ENCODE data around the gene ARHGAP26. TPM values are rescaled to one million over a fixed set of nuclear protein-coding genes. Genes with fewer than 3 reads are reported as not detected.

ARHGAP26 gene
- total RNA-seq, 1 experiment from 2014 or later: 79.8 TPM

DNA sequence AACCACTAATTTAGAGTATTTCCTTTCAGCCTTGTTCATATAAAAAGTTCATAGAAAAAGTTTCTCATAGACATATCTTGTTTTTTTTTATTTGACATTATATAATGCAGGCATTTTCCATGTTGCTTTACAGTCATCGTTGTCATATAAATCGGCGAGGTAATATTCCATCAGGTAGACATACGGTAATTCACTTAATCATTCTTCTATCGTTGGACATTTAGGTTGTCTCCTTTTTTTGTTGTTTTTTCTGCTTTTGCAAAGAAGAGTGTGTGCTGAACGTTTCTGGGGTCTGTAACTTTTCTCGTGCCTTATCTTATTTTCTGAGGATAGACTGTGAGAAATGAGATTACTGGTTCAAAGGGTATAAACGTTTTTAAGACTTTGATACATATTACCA lies 283.6 kb downstream of the ARHGAP26 start:
- peaks cover 67% of the 10 kb centered on the region for H3K36me3 Mint-ChIP-seq (ENCODE audit: insufficient read depth, unreplicated experiment)
- H3K27me3 Mint-ChIP-seq (ENCODE audit: insufficient read depth, unreplicated experiment): no peaks in the 10 kb centered on the region
- H3K4me3 Mint-ChIP-seq (ENCODE audit: unreplicated experiment): no peak overlapping the region
- CTCF ChIA-PET: no interaction called here
- TF ChIP-seq, protein P1, sequence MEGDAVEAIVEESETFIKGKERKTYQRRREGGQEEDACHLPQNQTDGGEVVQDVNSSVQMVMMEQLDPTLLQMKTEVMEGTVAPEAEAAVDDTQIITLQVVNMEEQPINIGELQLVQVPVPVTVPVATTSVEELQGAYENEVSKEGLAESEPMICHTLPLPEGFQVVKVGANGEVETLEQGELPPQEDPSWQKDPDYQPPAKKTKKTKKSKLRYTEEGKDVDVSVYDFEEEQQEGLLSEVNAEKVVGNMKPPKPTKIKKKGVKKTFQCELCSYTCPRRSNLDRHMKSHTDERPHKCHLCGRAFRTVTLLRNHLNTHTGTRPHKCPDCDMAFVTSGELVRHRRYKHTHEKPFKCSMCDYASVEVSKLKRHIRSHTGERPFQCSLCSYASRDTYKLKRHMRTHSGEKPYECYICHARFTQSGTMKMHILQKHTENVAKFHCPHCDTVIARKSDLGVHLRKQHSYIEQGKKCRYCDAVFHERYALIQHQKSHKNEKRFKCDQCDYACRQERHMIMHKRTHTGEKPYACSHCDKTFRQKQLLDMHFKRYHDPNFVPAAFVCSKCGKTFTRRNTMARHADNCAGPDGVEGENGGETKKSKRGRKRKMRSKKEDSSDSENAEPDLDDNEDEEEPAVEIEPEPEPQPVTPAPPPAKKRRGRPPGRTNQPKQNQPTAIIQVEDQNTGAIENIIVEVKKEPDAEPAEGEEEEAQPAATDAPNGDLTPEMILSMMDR (IDR thresholded peaks at IDR 0.05; ENCODE audit: insufficient read depth in 1 of 2, low read depth in 1 of 2, low read length in 1 of 2, severe bottlenecking in 1 of 2, unreplicated experiment in 1 of 2): no peak
- no peaks in the 10 kb centered on the region; the same call in none of the 2 replicates for H3K36me3 ChIP-seq (ENCODE audit: control insufficient read depth, insufficient read depth, low read length)
- H3K4me1 ChIP-seq: 0 out of 2 replicates have a peak, but pooled peaks cover 8% of the 10 kb centered on the region
- intact Hi-C loops (cut with micrococcal nuclease; ENCODE audit: unreplicated experiment): loop anchor here (5.0 kb wide), 1 partner anchor 131 kb away; no protein-coding TSS in a partner anchor
- POLR2A ChIA-PET: no interaction called here
- H3K4me3 ChIP-seq (ENCODE audit: low read depth, low read length): no peak overlapping the region
- no peak overlapping the region for H3K27ac Mint-ChIP-seq (ENCODE audit: unreplicated experiment)
- BruUV-seq (replicated peaks): no TSS peak
- no peaks in the 10 kb centered on the region for H3K9me3 Mint-ChIP-seq (ENCODE audit: unreplicated experiment)
- no peaks in the 10 kb centered on the region for H3K9me3 ChIP-seq
- peaks cover 10% of the 10 kb centered on the region for H3K4me1 Mint-ChIP-seq (ENCODE audit: low read depth, unreplicated experiment)
- H3K27me3 ChIP-seq (replicated peaks; ENCODE audit: control insufficient read depth, insufficient read depth, low read length): no peaks in the 10 kb centered on the region
- DNase-seq: no peak

DNA sequence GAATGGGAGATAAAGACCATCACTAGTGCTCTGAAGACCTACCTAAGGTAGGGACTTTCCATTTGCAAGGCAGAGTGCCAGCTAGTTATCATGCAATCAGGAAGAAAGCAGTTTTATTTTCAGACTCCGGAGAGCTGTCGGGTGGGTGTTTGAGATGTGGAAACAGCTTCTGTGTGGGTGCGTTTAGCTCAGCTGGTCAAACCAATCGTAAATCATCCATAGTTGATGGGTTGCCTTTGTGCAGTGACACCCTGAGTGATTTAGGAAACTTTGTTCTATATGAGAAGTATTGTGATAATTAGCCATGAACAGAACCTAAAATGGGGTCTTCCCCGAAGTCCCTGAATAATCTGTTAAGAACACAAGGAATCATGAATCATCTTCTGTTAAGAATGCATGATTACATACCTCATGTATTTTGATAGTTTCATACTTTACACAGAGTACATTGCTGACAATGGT lies 284.3 kb downstream of the ARHGAP26 start:
- TF ChIP-seq, protein P1 (IDR thresholded peaks at IDR 0.05; ENCODE audit: insufficient read depth in 1 of 2, low read depth in 1 of 2, low read length in 1 of 2, severe bottlenecking in 1 of 2, unreplicated experiment in 1 of 2): no peak
- DNase-seq: no peak
- ChIA-PET CTCF (no interaction called here), POLR2A (no interaction called here)
- no peaks in the 10 kb centered on the region; the same call in none of the 2 replicates for H3K36me3 ChIP-seq (ENCODE audit: control insufficient read depth, insufficient read depth, low read length)
- Mint-ChIP-seq H3K4me3 (ENCODE audit: unreplicated experiment) (no peak overlapping the region), H3K9me3 (ENCODE audit: unreplicated experiment) (no peaks in the 10 kb centered on the region), H3K27me3 (ENCODE audit: insufficient read depth, unreplicated experiment) (no peaks in the 10 kb centered on the region), H3K36me3 (ENCODE audit: insufficient read depth, unreplicated experiment) (peaks cover 62% of the 10 kb centered on the region), H3K4me1 (ENCODE audit: low read depth, unreplicated experiment) (peaks cover 10% of the 10 kb centered on the region), H3K27ac (ENCODE audit: unreplicated experiment) (no peak overlapping the region)
- H3K27me3 ChIP-seq (replicated peaks; ENCODE audit: control insufficient read depth, insufficient read depth, low read length): no peaks in the 10 kb centered on the region
- H3K4me1 ChIP-seq: 0 out of 2 replicates have a peak, but pooled peaks cover 8% of the 10 kb centered on the region
- BruUV-seq (replicated peaks): no TSS peak
- intact Hi-C loops (cut with micrococcal nuclease; ENCODE audit: unreplicated experiment): loop anchor here (5.0 kb wide), 1 partner anchor 132 kb away; no protein-coding TSS in a partner anchor
- H3K4me3 ChIP-seq (ENCODE audit: low read depth, low read length): no peak overlapping the region
- H3K9me3 ChIP-seq: no peaks in the 10 kb centered on the region

DNA sequence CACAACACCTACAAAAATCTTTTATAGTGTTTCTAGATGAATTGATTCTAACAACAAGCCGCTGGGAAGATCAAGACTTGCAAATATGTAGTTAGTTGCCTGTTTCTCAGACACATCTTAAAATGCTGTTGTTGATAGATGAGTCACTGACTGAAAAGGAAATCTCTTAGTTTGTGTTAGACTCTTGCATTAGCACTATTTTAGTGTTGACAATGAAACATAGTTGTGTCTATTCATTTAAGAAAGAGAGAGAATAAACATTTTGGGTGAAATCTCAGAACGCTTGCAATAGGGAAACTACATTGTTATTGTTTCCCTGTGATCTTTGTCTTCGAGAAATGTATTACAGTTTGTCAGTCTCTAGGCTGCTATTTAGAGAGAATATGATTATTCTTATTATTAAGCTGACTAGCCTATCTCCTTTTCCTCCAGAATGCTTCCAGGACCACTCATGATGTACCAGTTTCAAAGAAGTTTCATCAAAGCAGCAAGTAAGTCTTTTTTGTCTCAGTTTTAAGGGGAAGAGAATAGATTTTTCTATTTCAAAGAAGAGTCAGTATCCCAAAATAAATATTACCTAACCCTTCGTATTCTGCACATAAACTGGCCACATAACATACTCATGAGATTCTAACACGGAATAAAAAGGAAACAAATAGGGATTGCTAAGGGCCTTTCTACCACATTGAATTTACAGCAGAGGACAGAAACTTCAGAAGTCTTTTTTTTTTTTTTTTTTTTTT lies 285.6 kb downstream of the ARHGAP26 start:
- no peaks in the 10 kb centered on the region for H3K27me3 ChIP-seq (replicated peaks; ENCODE audit: control insufficient read depth, insufficient read depth, low read length)
- H3K4me3 ChIP-seq (ENCODE audit: low read depth, low read length): no peak overlapping the region
- no peak for DNase-seq
- ChIA-PET CTCF (no interaction called here), POLR2A (no interaction called here)
- Mint-ChIP-seq H3K4me3 (ENCODE audit: unreplicated experiment) (no peak overlapping the region), H3K36me3 (ENCODE audit: insufficient read depth, unreplicated experiment) (peaks cover 61% of the 10 kb centered on the region), H3K4me1 (ENCODE audit: low read depth, unreplicated experiment) (peaks cover 10% of the 10 kb centered on the region), H3K27ac (ENCODE audit: unreplicated experiment) (no peak overlapping the region), H3K9me3 (ENCODE audit: unreplicated experiment) (no peaks in the 10 kb centered on the region), H3K27me3 (ENCODE audit: insufficient read depth, unreplicated experiment) (no peaks in the 10 kb centered on the region)
- no peaks in the 10 kb centered on the region for H3K9me3 ChIP-seq
- no TSS peak for BruUV-seq (replicated peaks)
- no peaks in the 10 kb centered on the region; the same call in none of the 2 replicates for H3K36me3 ChIP-seq (ENCODE audit: control insufficient read depth, insufficient read depth, low read length)
- 0 out of 2 replicates have a peak, but pooled peaks cover 8% of the 10 kb centered on the region for H3K4me1 ChIP-seq
- intact Hi-C loops (cut with micrococcal nuclease; ENCODE audit: unreplicated experiment): no loop called here
- TF ChIP-seq, protein P1 (IDR thresholded peaks at IDR 0.05; ENCODE audit: insufficient read depth in 1 of 2, low read depth in 1 of 2, low read length in 1 of 2, severe bottlenecking in 1 of 2, unreplicated experiment in 1 of 2): no peak
